ENCODE data around the gene TEAD3. TPM values are rescaled to one million over a fixed set of nuclear protein-coding genes. Genes with fewer than 3 reads are reported as not detected.

The TEAD3 gene
- total RNA-seq, 1 experiment from 2014 or later, result not detected

GRCh38 chr6:35483062-35483461 lies 13.8 kb downstream of the TEAD3 start:
- Histone ChIP-seq H3K4me1 (ENCODE audit: low read length) (no peaks in the 10 kb centered on the region), H2AFZ (ENCODE audit: low read length) (no peak overlapping the region), H4K20me1 (ENCODE audit: insufficient read depth, low read depth, low read length) (no peaks in the 10 kb centered on the region), H3K27me3 (ENCODE audit: low read length) (no peaks in the 10 kb centered on the region), H3K36me3 (ENCODE audit: insufficient read depth, low read length) (no peaks in the 10 kb centered on the region), H3K9ac (ENCODE audit: low read length) (no peak overlapping the region), H3K79me2 (ENCODE audit: low read length) (no peaks in the 10 kb centered on the region), H3K9me2 (replicated peaks; ENCODE audit: insufficient read depth, low read length) (no peaks in the 10 kb centered on the region), H3K4me3 (ENCODE audit: low read length) (no peak overlapping the region), H3K27ac (ENCODE audit: low read length) (no peak overlapping the region), H3K4me2 (ENCODE audit: low read depth, low read length, poor library complexity, severe bottlenecking) (no peak overlapping the region), H3K9me3 (ENCODE audit: low read length) (no peaks in the 10 kb centered on the region)
- no peak for DNase-seq

- H3K9ac ChIP-seq (ENCODE audit: low read length), result no peak overlapping the region
- no peak overlapping the region for H3K4me2 ChIP-seq (ENCODE audit: low read depth, low read length, poor library complexity, severe bottlenecking)
Measured at GRCh38 chr6:35481226-35481625, 15.7 kb downstream of the TEAD3 start.

GRCh38 chr6:35480176-35480575 lies 16.7 kb downstream of the TEAD3 start:
- no peak overlapping the region for H3K4me3 ChIP-seq (ENCODE audit: low read length)

More at GRCh38 chr6:35481226-35481625, 15.7 kb downstream of the TEAD3 start:
- Histone ChIP-seq H3K79me2 (ENCODE audit: low read length) (no peaks in the 10 kb centered on the region), H3K36me3 (ENCODE audit: insufficient read depth, low read length) (no peaks in the 10 kb centered on the region), H2AFZ (ENCODE audit: low read length) (no peak overlapping the region), H3K4me1 (ENCODE audit: low read length) (no peaks in the 10 kb centered on the region), H3K27me3 (ENCODE audit: low read length) (no peaks in the 10 kb centered on the region), H3K9me2 (replicated peaks; ENCODE audit: insufficient read depth, low read length) (no peaks in the 10 kb centered on the region), H3K4me3 (ENCODE audit: low read length) (no peak overlapping the region), H3K9me3 (ENCODE audit: low read length) (no peaks in the 10 kb centered on the region), H3K27ac (ENCODE audit: low read length) (no peak overlapping the region), H4K20me1 (ENCODE audit: insufficient read depth, low read depth, low read length) (no peaks in the 10 kb centered on the region)
- no peak for DNase-seq

GRCh38 chr6:35478259-35478658 lies 18.6 kb downstream of the TEAD3 start:
- no peak for DNase-seq
- Histone ChIP-seq H3K27ac (ENCODE audit: low read length) (no peak overlapping the region), H3K9ac (ENCODE audit: low read length) (no peak overlapping the region), H3K4me1 (ENCODE audit: low read length) (no peaks in the 10 kb centered on the region), H2AFZ (ENCODE audit: low read length) (no peak overlapping the region), H3K36me3 (ENCODE audit: insufficient read depth, low read length) (no peaks in the 10 kb centered on the region), H4K20me1 (ENCODE audit: insufficient read depth, low read depth, low read length) (peaks cover 6% of the 10 kb centered on the region; the same call in 1 of the 2 replicates), H3K4me2 (ENCODE audit: low read depth, low read length, poor library complexity, severe bottlenecking) (no peak overlapping the region), H3K27me3 (ENCODE audit: low read length) (no peaks in the 10 kb centered on the region), H3K4me3 (ENCODE audit: low read length) (no peak overlapping the region), H3K9me2 (replicated peaks; ENCODE audit: insufficient read depth, low read length) (no peaks in the 10 kb centered on the region), H3K9me3 (ENCODE audit: low read length) (no peaks in the 10 kb centered on the region), H3K79me2 (ENCODE audit: low read length) (no peaks in the 10 kb centered on the region)

More at GRCh38 chr6:35480176-35480575, 16.7 kb downstream of the TEAD3 start:
- H3K36me3 ChIP-seq (ENCODE audit: insufficient read depth, low read length), result no peaks in the 10 kb centered on the region
- no peak overlapping the region for H3K27ac ChIP-seq (ENCODE audit: low read length)
- no peak overlapping the region for H2AFZ ChIP-seq (ENCODE audit: low read length)
- no peaks in the 10 kb centered on the region for H4K20me1 ChIP-seq (ENCODE audit: insufficient read depth, low read depth, low read length)
- H3K9me3 ChIP-seq (ENCODE audit: low read length), result no peaks in the 10 kb centered on the region
- no peaks in the 10 kb centered on the region for H3K9me2 ChIP-seq (replicated peaks; ENCODE audit: insufficient read depth, low read length)
- no peaks in the 10 kb centered on the region for H3K27me3 ChIP-seq (ENCODE audit: low read length)
- no peak for DNase-seq
- no peak overlapping the region for H3K4me2 ChIP-seq (ENCODE audit: low read depth, low read length, poor library complexity, severe bottlenecking)
- H3K79me2 ChIP-seq (ENCODE audit: low read length), result no peaks in the 10 kb centered on the region
- no peak overlapping the region for H3K9ac ChIP-seq (ENCODE audit: low read length)
- H3K4me1 ChIP-seq (ENCODE audit: low read length), result no peaks in the 10 kb centered on the region

- Histone ChIP-seq H3K9me3 (ENCODE audit: low read length) (no peaks in the 10 kb centered on the region), H3K79me2 (ENCODE audit: low read length) (no peaks in the 10 kb centered on the region), H3K4me3 (ENCODE audit: low read length) (no peak overlapping the region), H3K27ac (ENCODE audit: low read length) (no peak overlapping the region), H3K36me3 (ENCODE audit: insufficient read depth, low read length) (no peaks in the 10 kb centered on the region), H3K27me3 (ENCODE audit: low read length) (no peaks in the 10 kb centered on the region), H2AFZ (ENCODE audit: low read length) (no peak overlapping the region), H4K20me1 (ENCODE audit: insufficient read depth, low read depth, low read length) (peaks cover 9% of the 10 kb centered on the region; the same call in 1 of the 2 replicates), H3K4me2 (ENCODE audit: low read depth, low read length, poor library complexity, severe bottlenecking) (no peak overlapping the region), H3K9ac (ENCODE audit: low read length) (no peak overlapping the region), H3K9me2 (replicated peaks; ENCODE audit: insufficient read depth, low read length) (no peaks in the 10 kb centered on the region), H3K4me1 (ENCODE audit: low read length) (no peaks in the 10 kb centered on the region)
- DNase-seq, result no peak
Measured at GRCh38 chr6:35477551-35478179, 19.2 kb downstream of the TEAD3 start.

DNA sequence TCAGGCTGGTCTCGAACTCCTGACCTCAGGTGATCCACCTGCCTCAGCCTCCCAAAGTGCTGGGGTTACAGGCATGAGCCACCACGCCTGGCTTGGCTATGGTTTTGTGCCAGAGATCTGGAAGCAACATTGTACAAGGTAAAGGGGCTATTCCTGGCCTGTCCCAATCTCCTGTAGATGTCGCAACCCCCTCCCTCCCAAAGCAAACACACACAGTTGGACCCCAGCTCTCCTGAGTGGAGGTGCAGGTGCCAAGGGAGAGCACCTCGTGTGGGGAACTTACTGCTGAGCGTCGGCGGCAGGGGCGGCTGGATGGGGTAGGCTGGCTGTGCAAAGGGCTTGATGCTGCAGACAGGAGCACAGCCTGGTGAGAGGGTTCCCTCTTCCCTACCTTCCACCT lies 19.9 kb downstream of the TEAD3 start:
- H3K4me2 ChIP-seq (ENCODE audit: low read depth, low read length, poor library complexity, severe bottlenecking), result no peak overlapping the region
- H3K36me3 ChIP-seq (ENCODE audit: insufficient read depth, low read length), result peaks cover 5% of the 10 kb centered on the region; the same call in 1 of the 2 replicates
- no peaks in the 10 kb centered on the region; the same call in 1 of the 2 replicates for H3K4me1 ChIP-seq (ENCODE audit: low read length)
- peaks cover 14% of the 10 kb centered on the region for H4K20me1 ChIP-seq (ENCODE audit: insufficient read depth, low read depth, low read length)
- H2AFZ ChIP-seq (ENCODE audit: low read length), result no peak overlapping the region
- no peaks in the 10 kb centered on the region for H3K9me3 ChIP-seq (ENCODE audit: low read length)
- no peaks in the 10 kb centered on the region for H3K27me3 ChIP-seq (ENCODE audit: low read length)
- H3K9ac ChIP-seq (ENCODE audit: low read length), result no peak overlapping the region
- DNase-seq, result no peak
- no peak overlapping the region for H3K4me3 ChIP-seq (ENCODE audit: low read length)
- no peak overlapping the region for H3K27ac ChIP-seq (ENCODE audit: low read length)
- H3K9me2 ChIP-seq (replicated peaks; ENCODE audit: insufficient read depth, low read length), result no peaks in the 10 kb centered on the region
- no peaks in the 10 kb centered on the region for H3K79me2 ChIP-seq (ENCODE audit: low read length)

DNA sequence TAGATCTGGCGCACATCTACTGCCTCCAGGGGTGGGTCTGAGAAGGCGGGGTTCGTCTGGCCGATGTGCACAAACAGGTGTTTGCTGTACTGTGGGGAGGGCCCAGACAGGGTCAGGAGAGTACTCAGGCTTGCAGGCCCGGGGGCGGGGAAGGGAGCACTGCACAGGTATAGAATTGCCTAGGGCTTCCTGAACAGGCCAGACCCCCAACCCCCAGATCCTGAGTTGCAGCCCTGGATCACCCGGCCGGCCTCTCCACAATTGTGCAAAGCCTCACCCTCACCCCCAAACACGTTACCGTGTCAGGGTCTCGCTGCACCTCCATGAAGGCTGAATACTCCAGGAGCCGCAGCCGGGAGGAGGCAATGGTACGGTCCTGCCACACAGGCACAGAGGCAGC lies 20.9 kb downstream of the TEAD3 start:
- Histone ChIP-seq H3K9ac (ENCODE audit: low read length) (no peak overlapping the region), H3K4me1 (ENCODE audit: low read length) (peaks cover 6% of the 10 kb centered on the region), H3K79me2 (ENCODE audit: low read length) (no peaks in the 10 kb centered on the region), H3K4me2 (ENCODE audit: low read depth, low read length, poor library complexity, severe bottlenecking) (no peak overlapping the region), H3K9me3 (ENCODE audit: low read length) (no peaks in the 10 kb centered on the region), H2AFZ (ENCODE audit: low read length) (no peak overlapping the region), H3K9me2 (replicated peaks; ENCODE audit: insufficient read depth, low read length) (no peaks in the 10 kb centered on the region), H3K27ac (ENCODE audit: low read length) (no peak overlapping the region), H3K4me3 (ENCODE audit: low read length) (no peak overlapping the region), H4K20me1 (ENCODE audit: insufficient read depth, low read depth, low read length) (peaks cover 21% of the 10 kb centered on the region), H3K27me3 (ENCODE audit: low read length) (no peaks in the 10 kb centered on the region), H3K36me3 (ENCODE audit: insufficient read depth, low read length) (peaks cover 12% of the 10 kb centered on the region)
- DNase-seq, result peak; percentile 52

DNA sequence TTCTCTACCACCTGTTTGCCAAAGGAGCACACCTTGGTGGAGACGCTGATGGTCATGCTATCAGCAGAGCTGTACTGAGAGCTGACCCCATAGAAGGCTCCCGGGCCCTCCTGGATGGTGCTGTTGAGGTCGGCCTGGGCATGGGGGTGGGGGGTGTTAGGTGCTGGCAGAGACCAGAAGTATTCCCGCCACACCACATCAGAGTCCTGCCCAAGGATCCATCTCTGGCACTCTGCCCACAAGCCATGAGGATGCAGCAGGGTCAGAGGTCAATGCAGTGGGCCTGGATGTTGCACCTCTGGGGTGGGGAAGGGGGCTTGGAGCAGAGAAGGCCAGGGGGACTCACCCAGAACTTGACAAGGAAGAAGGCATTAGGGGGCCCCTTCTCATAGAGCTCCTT lies 21.3 kb downstream of the TEAD3 start:
- Histone ChIP-seq H3K27me3 (ENCODE audit: low read length) (no peaks in the 10 kb centered on the region), H3K4me2 (ENCODE audit: low read depth, low read length, poor library complexity, severe bottlenecking) (no peak overlapping the region), H3K4me1 (ENCODE audit: low read length) (peaks cover 10% of the 10 kb centered on the region), H3K9me2 (replicated peaks; ENCODE audit: insufficient read depth, low read length) (no peaks in the 10 kb centered on the region), H2AFZ (ENCODE audit: low read length) (no peak overlapping the region), H3K27ac (ENCODE audit: low read length) (no peak overlapping the region), H3K36me3 (ENCODE audit: insufficient read depth, low read length) (peaks cover 16% of the 10 kb centered on the region), H3K4me3 (ENCODE audit: low read length) (no peak overlapping the region), H3K9ac (ENCODE audit: low read length) (no peak overlapping the region), H3K79me2 (ENCODE audit: low read length) (no peaks in the 10 kb centered on the region), H3K9me3 (ENCODE audit: low read length) (no peaks in the 10 kb centered on the region), H4K20me1 (ENCODE audit: insufficient read depth, low read depth, low read length) (peaks cover 25% of the 10 kb centered on the region)
- no peak for DNase-seq
